PC-9 (cell line): Measurements from ENCODE around the gene SEPHS2. TPM values are rescaled to one million over a fixed set of nuclear protein-coding genes. Genes with fewer than 3 reads are reported as not detected.
A peak's percentile ranks its signal among the peaks of the same experiment; 100 is the strongest.

ENCODE experiments used
- Bru-seq: library from RNA; stranded (reverse); fragments of 400-500 nt; gene quantifications from one replicate; lab custom pipeline; 2021; lab: Mats Ljungman, UMichigan
- BruChase-seq, 2 experiments: library from RNA; stranded (reverse); fragments of 400-500 nt; gene quantifications; one replicate each; lab custom pipeline; 2021; lab: Mats Ljungman, UMichigan
- BruUV-seq: library from RNA; stranded (reverse); fragments of 400-500 nt; replicated peaks from 2 replicates; lab custom pipeline; 2021; lab: Mats Ljungman, UMichigan
- CTCF ChIA-PET: fragments of 300-600 bp; sonication (Branson Sonifier 250); formaldehyde crosslinking; loops from one replicate; lab custom pipeline; 2022; ENCODE audit warnings: antibody characterized with exemption; lab: Charles Lee
- POLR2A ChIA-PET: fragments of 300-600 bp; sonication (Branson Sonifier 250); formaldehyde crosslinking; loops from one replicate; lab custom pipeline; 2022; ENCODE audit warnings: antibody characterized with exemption; ENCODE audit not compliant: unreplicated experiment; lab: Charles Lee
- DNase-seq, 2 experiments: peaks; one replicate each; pipeline versions ENCODE4 v3.0.0 to v3.0.0-alpha.2; 2015 to 2022; ENCODE audit warnings: mixed read lengths in 1 of 2
- H2AFZ ChIP-seq: fragments of 200-600 bp; sonication (generic); 2 replicates; pipeline ENCODE4 v1.8.1; 2017; ENCODE audit warnings: antibody characterized with exemption
- H3F3A ChIP-seq: fragments of 200-600 bp; sonication (generic); 2 replicates; pipeline ENCODE4 v1.8.1; 2017; ENCODE audit warnings: antibody characterized with exemption, mild to moderate bottlenecking, low read depth; ENCODE audit not compliant: insufficient read depth
- H3K27ac ChIP-seq: fragments of 200-600 bp; sonication (generic); 2 replicates; pipeline ENCODE4 v1.6.1; 2016; ENCODE audit warnings: mixed run types
- H3K27me3 ChIP-seq: fragments of 200-600 bp; sonication (generic); 2 replicates; pipeline ENCODE4 v1.6.1; 2016; ENCODE audit warnings: low read depth, mixed run types; ENCODE audit not compliant: insufficient read depth
- H3K36me3 ChIP-seq: fragments of 200-600 bp; sonication (generic); 2 replicates; pipeline ENCODE4 v1.6.1; 2016; ENCODE audit warnings: low read depth, mixed run types
- H3K4me1 ChIP-seq: fragments of 200-600 bp; sonication (generic); replicated peaks from 2 replicates; pipeline ENCODE4 v1.6.1; 2016; ENCODE audit warnings: mixed run types; ENCODE audit not compliant: insufficient read depth
- H3K4me2 ChIP-seq: fragments of 200-600 bp; sonication (generic); 2 replicates; pipeline ENCODE4 v1.6.1; 2017; ENCODE audit warnings: mixed run types
- H3K4me3 ChIP-seq: fragments of 200-600 bp; sonication (generic); 2 replicates; pipeline ENCODE4 v1.6.1; 2016; ENCODE audit warnings: mixed run types
- H3K79me2 ChIP-seq: fragments of 200-600 bp; sonication (generic); 2 replicates; pipeline ENCODE4 v1.6.1; 2017; ENCODE audit warnings: low read depth, mixed run types
- H3K9me2 ChIP-seq: fragments of 200-600 bp; sonication (generic); 2 replicates; pipeline ENCODE4 v1.8.1; 2017; ENCODE audit warnings: mild to moderate bottlenecking; ENCODE audit not compliant: insufficient read depth
- H3K9me3 ChIP-seq: fragments of 200-600 bp; sonication (generic); 2 replicates; pipeline ENCODE4 v1.8.1; 2016; ENCODE audit warnings: low read depth; ENCODE audit not compliant: insufficient read depth
- H4K20me1 ChIP-seq: fragments of 200-600 bp; sonication (generic); 2 replicates; pipeline ENCODE4 v1.8.1; 2017; ENCODE audit not compliant: insufficient read depth
- EZH2 ChIP-seq: fragments of 200-600 bp; sonication (generic); IDR thresholded peaks from 2 replicates; pipeline ENCODE4 v1.8.0; 2017; ENCODE audit warnings: antibody characterized with exemption, low read depth
- intact Hi-C: fragments of 100-400 bp; cut with micrococcal nuclease; formaldehyde crosslinking; loops from one replicate; pipeline ENCODE4 v1.10.0; 2022; ENCODE audit not compliant: unreplicated experiment
- long read RNA-seq: library from polyadenylated mRNA; stranded (forward); transcript quantifications from one replicate; pipeline ENCODE4 v2.0.0, GENCODE V29; 2022
- total RNA-seq: library from RNA; stranded (reverse); gene quantifications from 2 replicates; pipeline ENCODE4 v1.2.3, GENCODE V29; 2021
- TF ChIP-seq, protein P1 (sequence below): fragments of 200-600 bp; sonication (generic); conservative IDR thresholded peaks from 2 replicates; pipeline ENCODE4 v1.6.1; 2017; ENCODE audit warnings: mixed run types, antibody characterized with exemption, mild to moderate bottlenecking, moderate library complexity

The SEPHS2 gene, protein sequence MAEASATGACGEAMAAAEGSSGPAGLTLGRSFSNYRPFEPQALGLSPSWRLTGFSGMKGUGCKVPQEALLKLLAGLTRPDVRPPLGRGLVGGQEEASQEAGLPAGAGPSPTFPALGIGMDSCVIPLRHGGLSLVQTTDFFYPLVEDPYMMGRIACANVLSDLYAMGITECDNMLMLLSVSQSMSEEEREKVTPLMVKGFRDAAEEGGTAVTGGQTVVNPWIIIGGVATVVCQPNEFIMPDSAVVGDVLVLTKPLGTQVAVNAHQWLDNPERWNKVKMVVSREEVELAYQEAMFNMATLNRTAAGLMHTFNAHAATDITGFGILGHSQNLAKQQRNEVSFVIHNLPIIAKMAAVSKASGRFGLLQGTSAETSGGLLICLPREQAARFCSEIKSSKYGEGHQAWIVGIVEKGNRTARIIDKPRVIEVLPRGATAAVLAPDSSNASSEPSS
- total RNA-seq (66.8 and 67.2 TPM in 2 replicates), Bru-seq, nascent RNA (percentile 86 among the genes with signal in this experiment), BruChase-seq, experiment 1, labeled RNA remaining after a 2-hour chase (percentile 98 among the genes with signal in this experiment), BruChase-seq, experiment 2, labeled RNA remaining after a 6-hour chase (percentile 99 among the genes with signal in this experiment)
- long read RNA-seq, transcript SEPHS2-201 (1 exons, 2,551 nt) = major isoform, 484 of 484 reads
- long read RNA-seq, partial matches to known transcripts = 0 of 484 reads
- long read RNA-seq, other reads (novel, unspliced or antisense) = 0 of 484 reads

GRCh38 chr16:30445408-30446202 is at the start of gene SEPHS2:
Gene SEPHS2, minus strand, starts transcription at chr16:30445874. Its CDS starts 147 bp downstream, at chr16:30445727.
- Histone ChIP-seq H3K4me3 (peak within 1 kb of the TSS; percentile 73), H3K36me3 (0 out of 2 replicates have a peak, but pooled peaks cover 10% of the 10 kb centered on the region), H3K27me3 (no peaks in the 10 kb centered on the region), H3F3A (peaks cover 26% of the 10 kb centered on the region), H3K9me2 (no peaks in the 10 kb centered on the region), H3K79me2 (peaks cover 24% of the 10 kb centered on the region), H3K9me3 (no peaks in the 10 kb centered on the region; the same call in 1 of the 2 replicates), H2AFZ (peak within 1 kb of the TSS; percentile 92), H3K4me2 (peak within 1 kb of the TSS; percentile 87), H3K4me1 (peaks cover 26% of the 10 kb centered on the region), H4K20me1 (peaks cover 10% of the 10 kb centered on the region), H3K27ac (peak within 1 kb of the TSS; percentile 62)
- no peak for TF ChIP-seq EZH2
- TF ChIP-seq, protein P1, sequence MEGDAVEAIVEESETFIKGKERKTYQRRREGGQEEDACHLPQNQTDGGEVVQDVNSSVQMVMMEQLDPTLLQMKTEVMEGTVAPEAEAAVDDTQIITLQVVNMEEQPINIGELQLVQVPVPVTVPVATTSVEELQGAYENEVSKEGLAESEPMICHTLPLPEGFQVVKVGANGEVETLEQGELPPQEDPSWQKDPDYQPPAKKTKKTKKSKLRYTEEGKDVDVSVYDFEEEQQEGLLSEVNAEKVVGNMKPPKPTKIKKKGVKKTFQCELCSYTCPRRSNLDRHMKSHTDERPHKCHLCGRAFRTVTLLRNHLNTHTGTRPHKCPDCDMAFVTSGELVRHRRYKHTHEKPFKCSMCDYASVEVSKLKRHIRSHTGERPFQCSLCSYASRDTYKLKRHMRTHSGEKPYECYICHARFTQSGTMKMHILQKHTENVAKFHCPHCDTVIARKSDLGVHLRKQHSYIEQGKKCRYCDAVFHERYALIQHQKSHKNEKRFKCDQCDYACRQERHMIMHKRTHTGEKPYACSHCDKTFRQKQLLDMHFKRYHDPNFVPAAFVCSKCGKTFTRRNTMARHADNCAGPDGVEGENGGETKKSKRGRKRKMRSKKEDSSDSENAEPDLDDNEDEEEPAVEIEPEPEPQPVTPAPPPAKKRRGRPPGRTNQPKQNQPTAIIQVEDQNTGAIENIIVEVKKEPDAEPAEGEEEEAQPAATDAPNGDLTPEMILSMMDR = peak; percentile 55; the same call in 1 of the 2 replicates
- DNase-seq = peak; percentile 97 to 99
- CTCF ChIA-PET = interaction anchor here (1.2 to 1.5 kb wide), 2 partner anchors 16 to 46 kb away, joined by 4 to 5 read pairs; partner anchors contain the start of gene DCTPP1
- intact Hi-C loops = loop anchor here (1.0 kb wide), 2 partner anchors 82 to 189 kb away; no protein-coding TSS in a partner anchor
- BruUV-seq = TSS peak; percentile 82
- POLR2A ChIA-PET = interaction anchor here (0.5 to 1.0 kb wide), 2 partner anchors 83 to 393 kb away, joined by 3 to 4 read pairs; a partner anchor contains a TSS

DNA sequence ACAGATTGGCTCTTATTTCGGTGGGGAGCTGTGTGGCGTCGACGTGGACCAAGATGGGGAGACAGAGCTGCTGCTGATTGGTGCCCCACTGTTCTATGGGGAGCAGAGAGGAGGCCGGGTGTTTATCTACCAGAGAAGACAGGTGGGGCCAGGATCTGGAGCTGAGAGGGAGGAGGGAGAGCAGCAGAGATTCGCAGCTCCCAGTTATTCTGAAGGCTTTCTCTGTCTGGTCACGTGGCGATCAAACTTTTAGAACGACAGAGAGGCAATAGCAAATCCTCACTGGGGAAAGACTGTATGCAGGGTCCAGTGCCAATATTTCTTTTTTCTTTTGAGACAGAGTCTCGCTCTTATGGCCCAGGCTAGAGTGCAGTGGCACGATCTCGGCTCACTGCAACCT is 49.0 kb upstream of the SEPHS2 start:
- CTCF ChIA-PET = no interaction called here
- no TSS peak for BruUV-seq
- intact Hi-C loops = no loop called here

More for the DNA sequence above, 49.0 kb upstream of the SEPHS2 start:
- H3F3A ChIP-seq = 0 out of 2 replicates have a peak, but pooled peaks cover 7% of the 10 kb centered on the region
- no peak for DNase-seq
- no peak overlapping the region for H3K4me3 ChIP-seq
- H3K79me2 ChIP-seq = no peaks in the 10 kb centered on the region
- H3K9me3 ChIP-seq = no peaks in the 10 kb centered on the region
- H3K27ac ChIP-seq = no peak overlapping the region
- no peaks in the 10 kb centered on the region for H3K9me2 ChIP-seq
- POLR2A ChIA-PET = no interaction called here
- no peak overlapping the region for H2AFZ ChIP-seq
- no peaks in the 10 kb centered on the region for H3K27me3 ChIP-seq
- TF ChIP-seq, protein P1 = no peak
- no peak for TF ChIP-seq EZH2
- peaks cover 10% of the 10 kb centered on the region for H3K4me1 ChIP-seq
- no peaks in the 10 kb centered on the region for H3K36me3 ChIP-seq
- H4K20me1 ChIP-seq = no peaks in the 10 kb centered on the region
- H3K4me2 ChIP-seq = no peak overlapping the region
